Activated naive CD8-positive, alpha-beta T cell treated with anti-CD3 and anti-CD28 coated beads for 36 hours (primary cell): ENCODE measurements around the gene ABHD4. TPM values are rescaled to one million over a fixed set of nuclear protein-coding genes. Genes with fewer than 3 reads are reported as not detected.
"Not testable (repeated sequence)": the region's sequence is repeated elsewhere in the genome, so short reads cannot be mapped to it uniquely, and the experiment has no call there.

Source experiments
- DNase-seq: peaks from one replicate; pipeline ENCODE4 v3.0.0; 2021
- H3K27ac Mint-ChIP-seq: one replicate; pipeline ENCODE4 v1.8.0; 2022; ENCODE audit warnings: mild to moderate bottlenecking, moderate library complexity, mixed read lengths
- H3K27me3 Mint-ChIP-seq: one replicate; pipeline ENCODE4 v1.8.0; 2022; ENCODE audit warnings: mild to moderate bottlenecking, mixed read lengths
- H3K36me3 Mint-ChIP-seq: one replicate; pipeline ENCODE4 v1.8.0; 2021; ENCODE audit warnings: mild to moderate bottlenecking, mixed read lengths
- H3K4me1 Mint-ChIP-seq: one replicate; pipeline ENCODE4 v1.8.0; 2021; ENCODE audit warnings: mixed read lengths
- H3K4me3 Mint-ChIP-seq: one replicate; pipeline ENCODE4 v1.8.0; 2022; ENCODE audit warnings: mild to moderate bottlenecking, moderate library complexity, mixed read lengths
- H3K9me3 Mint-ChIP-seq: one replicate; pipeline ENCODE4 v1.8.0; 2022; ENCODE audit warnings: mixed read lengths
- total RNA-seq, 2 experiments: library from RNA; stranded (reverse); gene quantifications; one replicate each; pipeline ENCODE4 v1.2.3, GENCODE V29; 2021

Gene ABHD4
- total RNA-seq, 2 experiments from 2014 or later = 8.2 to 8.7 TPM

GRCh38 chr14:22570132-22570949, 27.8 kb upstream of the ABHD4 start:
- DNase-seq = peak; percentile 82
- Mint-ChIP-seq H3K4me1 (peaks cover 68% of the 10 kb centered on the region), H3K4me3 (peak overlapping the region; percentile 87), H3K9me3 (no peaks in the 10 kb centered on the region), H3K27ac (peak overlapping the region; percentile 93), H3K36me3 (peaks cover 52% of the 10 kb centered on the region), H3K27me3 (no peaks in the 10 kb centered on the region)

GRCh38 chr14:22572562-22573058, 25.5 kb upstream of the ABHD4 start:
- DNase-seq = no peak
- Mint-ChIP-seq H3K9me3 (no peaks in the 10 kb centered on the region), H3K4me3 (no peak overlapping the region), H3K27ac (no peak overlapping the region), H3K36me3 (peaks cover 47% of the 10 kb centered on the region), H3K4me1 (peaks cover 62% of the 10 kb centered on the region), H3K27me3 (no peaks in the 10 kb centered on the region)

GRCh38 chr14:22573804-22574203, 24.3 kb upstream of the ABHD4 start:
- Mint-ChIP-seq H3K4me1 (peaks cover 60% of the 10 kb centered on the region), H3K4me3 (no peak overlapping the region), H3K9me3 (no peaks in the 10 kb centered on the region), H3K27ac (no peak overlapping the region), H3K36me3 (peaks cover 51% of the 10 kb centered on the region), H3K27me3 (no peaks in the 10 kb centered on the region)
- DNase-seq = no peak

GRCh38 chr14:22577334-22577908, 20.7 kb upstream of the ABHD4 start:
- Mint-ChIP-seq H3K4me1 (peaks cover 62% of the 10 kb centered on the region), H3K27me3 (no peaks in the 10 kb centered on the region), H3K4me3 (peak overlapping the region; percentile 5), H3K36me3 (peaks cover 45% of the 10 kb centered on the region), H3K9me3 (no peaks in the 10 kb centered on the region), H3K27ac (peak overlapping the region; percentile 34)
- no peak for DNase-seq

- no peaks in the 10 kb centered on the region for H3K9me3 Mint-ChIP-seq
- no peaks in the 10 kb centered on the region for H3K27me3 Mint-ChIP-seq
- H3K4me1 Mint-ChIP-seq = peaks cover 65% of the 10 kb centered on the region
- H3K27ac Mint-ChIP-seq = no peak overlapping the region
- no peak overlapping the region for H3K4me3 Mint-ChIP-seq
- DNase-seq = no peak
- H3K36me3 Mint-ChIP-seq = peaks cover 41% of the 10 kb centered on the region
Measured at GRCh38 chr14:22579236-22579635, 18.9 kb upstream of the ABHD4 start.

- Mint-ChIP-seq H3K36me3 (peaks cover 35% of the 10 kb centered on the region), H3K4me3 (no peak overlapping the region), H3K27ac (no peak overlapping the region), H3K27me3 (no peaks in the 10 kb centered on the region), H3K9me3 (no peaks in the 10 kb centered on the region), H3K4me1 (peaks cover 66% of the 10 kb centered on the region)
- DNase-seq = no peak
Measured at GRCh38 chr14:22579881-22580280, 18.2 kb upstream of the ABHD4 start.

- Mint-ChIP-seq H3K36me3 (peaks cover 37% of the 10 kb centered on the region), H3K27ac (no peak overlapping the region), H3K4me1 (peaks cover 72% of the 10 kb centered on the region), H3K9me3 (no peaks in the 10 kb centered on the region), H3K4me3 (no peak overlapping the region), H3K27me3 (no peaks in the 10 kb centered on the region)
- no peak for DNase-seq
Measured at GRCh38 chr14:22580625-22581024, 17.5 kb upstream of the ABHD4 start.

GRCh38 chr14:22583994-22584393, 14.1 kb upstream of the ABHD4 start:
- Mint-ChIP-seq H3K9me3 (no peaks in the 10 kb centered on the region), H3K27ac (peak overlapping the region; percentile 25), H3K36me3 (peaks cover 47% of the 10 kb centered on the region), H3K27me3 (peaks cover 2% of the 10 kb centered on the region), H3K4me1 (peaks cover 69% of the 10 kb centered on the region), H3K4me3 (no peak overlapping the region)
- no peak for DNase-seq

GRCh38 chr14:22587247-22587646, 10.9 kb upstream of the ABHD4 start:
- Mint-ChIP-seq H3K4me1 (peaks cover 79% of the 10 kb centered on the region), H3K4me3 (peak overlapping the region; percentile 98), H3K27ac (peak overlapping the region; percentile 99), H3K9me3 (no peaks in the 10 kb centered on the region), H3K27me3 (peaks cover 4% of the 10 kb centered on the region), H3K36me3 (peaks cover 40% of the 10 kb centered on the region)
- DNase-seq = no peak

GRCh38 chr14:22587677-22588422, 10.2 kb upstream of the ABHD4 start:
- not testable (repeated sequence) for DNase-seq, H3K27me3 Mint-ChIP-seq, H3K9me3 Mint-ChIP-seq
- H3K36me3 Mint-ChIP-seq = peaks cover 35% of the 10 kb centered on the region
- peaks cover 80% of the 10 kb centered on the region for H3K4me1 Mint-ChIP-seq
- H3K4me3 Mint-ChIP-seq = peak overlapping the region; percentile 98
- peak overlapping the region; percentile 99 for H3K27ac Mint-ChIP-seq

- Mint-ChIP-seq H3K27ac (peak overlapping the region; percentile 99), H3K9me3 (no peaks in the 10 kb centered on the region), H3K4me1 (peaks cover 75% of the 10 kb centered on the region), H3K4me3 (peak overlapping the region; percentile 98), H3K36me3 (peaks cover 28% of the 10 kb centered on the region), H3K27me3 (peaks cover 4% of the 10 kb centered on the region)
- DNase-seq = no peak
Measured at GRCh38 chr14:22588526-22589095, 9.5 kb upstream of the ABHD4 start.

- Mint-ChIP-seq H3K36me3 (peaks cover 28% of the 10 kb centered on the region), H3K4me1 (peaks cover 73% of the 10 kb centered on the region), H3K27ac (peak within 1 kb of the TSS; percentile 99), H3K4me3 (peak within 1 kb of the TSS; percentile 98), H3K9me3 (no peaks in the 10 kb centered on the region), H3K27me3 (peaks cover 4% of the 10 kb centered on the region)
- DNase-seq = peak; percentile 99
Measured at GRCh38 chr14:22589096-22589839, 8.8 kb upstream of the ABHD4 start, which contains the start of gene DAD1. DAD1 (minus strand) TSS chr14:22589224; CDS start chr14:22589157, 67 bp downstream.

- Mint-ChIP-seq H3K36me3 (peaks cover 6% of the 10 kb centered on the region), H3K4me3 (no peak overlapping the region), H3K9me3 (no peaks in the 10 kb centered on the region), H3K27me3 (peaks cover 4% of the 10 kb centered on the region), H3K4me1 (peaks cover 44% of the 10 kb centered on the region), H3K27ac (no peak overlapping the region)
- DNase-seq = no peak
Measured at GRCh38 chr14:22593189-22593588, 4.9 kb upstream of the ABHD4 start.

GRCh38 chr14:22593601-22594000, 4.5 kb upstream of the ABHD4 start:
- Mint-ChIP-seq H3K36me3 (peaks cover 5% of the 10 kb centered on the region), H3K27ac (no peak overlapping the region), H3K27me3 (peaks cover 4% of the 10 kb centered on the region), H3K4me3 (no peak overlapping the region), H3K9me3 (no peaks in the 10 kb centered on the region), H3K4me1 (peaks cover 43% of the 10 kb centered on the region)
- DNase-seq = no peak
